ENCODE measurements around the gene PRDM11. TPM values are rescaled to one million over a fixed set of nuclear protein-coding genes. Genes with fewer than 3 reads are reported as not detected.

Gene PRDM11
- total RNA-seq, 2 experiments from 2014 or later, result 4.5 to 8.4 TPM

GRCh38 chr11:45147891-45148675 is 1.6 kb downstream of the PRDM11 start:
- Histone ChIP-seq H3K9me2 (ENCODE audit: insufficient read depth, low read length) (no peaks in the 10 kb centered on the region), H3K4me3 (ENCODE audit: low read depth, low read length, poor library complexity, severe bottlenecking) (peak overlapping the region; percentile 80), H3K79me2 (ENCODE audit: insufficient read depth, low read depth, low read length) (peaks cover 4% of the 10 kb centered on the region; the same call in 1 of the 2 replicates), H3K9me3 (ENCODE audit: low read length) (no peaks in the 10 kb centered on the region), H3K4me1 (ENCODE audit: insufficient read depth, low read length, poor library complexity, severe bottlenecking) (peaks cover 17% of the 10 kb centered on the region), H4K20me1 (ENCODE audit: insufficient read depth, low read length) (no peaks in the 10 kb centered on the region), H2AFZ (ENCODE audit: low read length) (peak overlapping the region; percentile 96; the same call in 1 of the 2 replicates), H3K4me2 (ENCODE audit: low read length) (peak overlapping the region; percentile 82), H3K36me3 (ENCODE audit: insufficient read depth, low read length) (no peaks in the 10 kb centered on the region), H3K27ac (ENCODE audit: low read depth, low read length, poor library complexity, severe bottlenecking) (no peak overlapping the region)
- intact Hi-C loops (cut with micrococcal nuclease; ENCODE audit: unreplicated experiment), result no loop called here
- no peak for DNase-seq (ENCODE audit: low spot score)
- ChIA-PET POLR2A (no interaction called here), CTCF (ENCODE audit: unreplicated experiment) (no interaction called here)
- no TSS peak for BruUV-seq (replicated peaks)
- TF ChIP-seq EZH2phosphoT487 (IDR thresholded peaks at IDR 0.05; ENCODE audit: borderline replicate concordance, low read depth, low read length), result no peak
- TF ChIP-seq, protein P1, sequence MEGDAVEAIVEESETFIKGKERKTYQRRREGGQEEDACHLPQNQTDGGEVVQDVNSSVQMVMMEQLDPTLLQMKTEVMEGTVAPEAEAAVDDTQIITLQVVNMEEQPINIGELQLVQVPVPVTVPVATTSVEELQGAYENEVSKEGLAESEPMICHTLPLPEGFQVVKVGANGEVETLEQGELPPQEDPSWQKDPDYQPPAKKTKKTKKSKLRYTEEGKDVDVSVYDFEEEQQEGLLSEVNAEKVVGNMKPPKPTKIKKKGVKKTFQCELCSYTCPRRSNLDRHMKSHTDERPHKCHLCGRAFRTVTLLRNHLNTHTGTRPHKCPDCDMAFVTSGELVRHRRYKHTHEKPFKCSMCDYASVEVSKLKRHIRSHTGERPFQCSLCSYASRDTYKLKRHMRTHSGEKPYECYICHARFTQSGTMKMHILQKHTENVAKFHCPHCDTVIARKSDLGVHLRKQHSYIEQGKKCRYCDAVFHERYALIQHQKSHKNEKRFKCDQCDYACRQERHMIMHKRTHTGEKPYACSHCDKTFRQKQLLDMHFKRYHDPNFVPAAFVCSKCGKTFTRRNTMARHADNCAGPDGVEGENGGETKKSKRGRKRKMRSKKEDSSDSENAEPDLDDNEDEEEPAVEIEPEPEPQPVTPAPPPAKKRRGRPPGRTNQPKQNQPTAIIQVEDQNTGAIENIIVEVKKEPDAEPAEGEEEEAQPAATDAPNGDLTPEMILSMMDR (conservative IDR thresholded peaks at IDR 0.05; ENCODE audit: low read length), result no peak

- peaks cover 17% of the 10 kb centered on the region for H3K4me1 ChIP-seq (ENCODE audit: insufficient read depth, low read length, poor library complexity, severe bottlenecking)
- H2AFZ ChIP-seq (ENCODE audit: low read length), result no peak overlapping the region
- H3K27ac ChIP-seq (ENCODE audit: low read depth, low read length, poor library complexity, severe bottlenecking), result no peak overlapping the region
- BruUV-seq (replicated peaks), result no TSS peak
- H3K9me3 ChIP-seq (ENCODE audit: low read length), result no peaks in the 10 kb centered on the region
- TF ChIP-seq, protein P1 (conservative IDR thresholded peaks at IDR 0.05; ENCODE audit: low read length), result no peak
- TF ChIP-seq EZH2phosphoT487 (IDR thresholded peaks at IDR 0.05; ENCODE audit: borderline replicate concordance, low read depth, low read length), result no peak
- H3K36me3 ChIP-seq (ENCODE audit: insufficient read depth, low read length), result no peaks in the 10 kb centered on the region
- H4K20me1 ChIP-seq (ENCODE audit: insufficient read depth, low read length), result no peaks in the 10 kb centered on the region
- H3K9me2 ChIP-seq (ENCODE audit: insufficient read depth, low read length), result no peaks in the 10 kb centered on the region
- no peak overlapping the region for H3K4me3 ChIP-seq (ENCODE audit: low read depth, low read length, poor library complexity, severe bottlenecking)
- DNase-seq (ENCODE audit: low spot score), result no peak
- CTCF ChIA-PET (ENCODE audit: unreplicated experiment), result no interaction called here
- POLR2A ChIA-PET, result no interaction called here
- H3K4me2 ChIP-seq (ENCODE audit: low read length), result no peak overlapping the region
- H3K79me2 ChIP-seq (ENCODE audit: insufficient read depth, low read depth, low read length), result peaks cover 4% of the 10 kb centered on the region; the same call in 1 of the 2 replicates
- intact Hi-C loops (cut with micrococcal nuclease; ENCODE audit: unreplicated experiment), result no loop called here
Observed at GRCh38 chr11:45149483-45150056, 3.1 kb downstream of the PRDM11 start.

- no peak for DNase-seq (ENCODE audit: low spot score)
- no TSS peak for BruUV-seq (replicated peaks)
- CTCF ChIA-PET (ENCODE audit: unreplicated experiment), result no interaction called here
- Histone ChIP-seq H2AFZ (ENCODE audit: low read length) (no peak overlapping the region), H3K4me2 (ENCODE audit: low read length) (no peak overlapping the region), H3K9me2 (ENCODE audit: insufficient read depth, low read length) (no peaks in the 10 kb centered on the region), H3K36me3 (ENCODE audit: insufficient read depth, low read length) (no peaks in the 10 kb centered on the region), H3K9me3 (ENCODE audit: low read length) (no peaks in the 10 kb centered on the region), H3K4me3 (ENCODE audit: low read depth, low read length, poor library complexity, severe bottlenecking) (no peak overlapping the region), H4K20me1 (ENCODE audit: insufficient read depth, low read length) (no peaks in the 10 kb centered on the region), H3K79me2 (ENCODE audit: insufficient read depth, low read depth, low read length) (peaks cover 4% of the 10 kb centered on the region; the same call in 1 of the 2 replicates), H3K27ac (ENCODE audit: low read depth, low read length, poor library complexity, severe bottlenecking) (no peak overlapping the region), H3K4me1 (ENCODE audit: insufficient read depth, low read length, poor library complexity, severe bottlenecking) (peaks cover 17% of the 10 kb centered on the region)
- POLR2A ChIA-PET, result interaction anchor here (1.1 kb wide), 1 partner anchor 16 kb away, joined by 3 read pairs; no protein-coding TSS in a partner anchor
- intact Hi-C loops (cut with micrococcal nuclease; ENCODE audit: unreplicated experiment), result no loop called here
- TF ChIP-seq, protein P1 (conservative IDR thresholded peaks at IDR 0.05; ENCODE audit: low read length), result no peak
- no peak for TF ChIP-seq EZH2phosphoT487 (IDR thresholded peaks at IDR 0.05; ENCODE audit: borderline replicate concordance, low read depth, low read length)
Observed at GRCh38 chr11:45150301-45150700, 3.9 kb downstream of the PRDM11 start.

Measured in OCI-LY7 (cell line).